ENCODE data around the gene BBX.

Gene BBX

DNA sequence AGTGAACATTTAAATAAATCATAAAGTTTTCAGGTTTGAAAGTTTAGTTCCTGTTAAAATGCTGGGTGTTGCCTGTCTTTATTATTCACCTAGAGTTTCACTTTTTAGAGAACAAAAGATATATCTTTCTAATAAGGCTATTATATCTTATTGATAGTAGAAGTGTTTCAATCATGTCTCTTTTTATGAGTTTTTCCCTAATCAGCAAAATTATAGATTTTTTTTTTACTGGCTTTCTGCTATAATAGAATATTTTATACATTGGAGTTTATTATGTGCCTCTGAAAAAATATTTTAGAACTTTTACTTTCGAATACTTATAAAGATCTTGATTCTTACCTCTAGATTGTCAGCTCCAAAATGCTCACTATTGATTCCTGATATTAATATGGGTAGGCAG, 131.5 kb downstream of the BBX start:
- DNase-seq (ENCODE audit: low spot score), result no peak

GRCh38 chr3:107657971-107658370, 135.2 kb downstream of the BBX start:
- DNase-seq (ENCODE audit: low spot score), result no peak

- DNase-seq (ENCODE audit: low spot score), result peak; percentile 21
Measured at GRCh38 chr3:107660306-107660976, 137.7 kb downstream of the BBX start.

DNA sequence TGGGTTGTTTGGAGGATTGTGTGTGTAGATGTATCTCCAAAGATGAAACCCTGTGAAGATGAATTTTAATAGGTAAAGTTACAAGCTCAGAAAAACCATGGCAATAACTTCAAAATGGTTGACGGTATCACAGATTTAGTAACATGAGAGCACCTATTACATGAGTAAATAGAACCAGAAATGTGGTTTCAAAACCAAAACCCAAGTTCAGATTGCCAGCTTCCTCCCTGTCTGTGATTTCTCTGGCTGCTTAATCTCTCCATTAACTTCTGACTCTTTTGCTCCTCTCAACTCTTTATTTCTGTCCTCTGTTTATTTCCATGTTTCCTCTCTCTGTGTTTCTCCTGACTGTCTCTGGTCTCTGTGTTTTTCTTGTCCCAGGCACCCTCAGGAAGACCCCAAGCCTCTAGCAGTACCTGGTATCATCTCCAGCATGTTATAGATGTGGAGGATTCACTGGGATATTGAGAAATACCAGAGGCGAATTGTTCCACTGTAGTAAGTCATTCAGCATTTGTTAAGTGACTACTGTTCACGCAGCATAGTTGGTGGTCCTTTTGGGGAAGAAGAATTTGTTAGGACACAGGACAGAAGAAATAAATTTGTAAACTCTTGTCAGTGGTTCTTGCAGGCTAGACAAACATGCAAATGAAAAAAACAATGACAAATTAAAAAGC, 138.8 kb downstream of the BBX start:
- DNase-seq (ENCODE audit: low spot score), result no peak

DNA sequence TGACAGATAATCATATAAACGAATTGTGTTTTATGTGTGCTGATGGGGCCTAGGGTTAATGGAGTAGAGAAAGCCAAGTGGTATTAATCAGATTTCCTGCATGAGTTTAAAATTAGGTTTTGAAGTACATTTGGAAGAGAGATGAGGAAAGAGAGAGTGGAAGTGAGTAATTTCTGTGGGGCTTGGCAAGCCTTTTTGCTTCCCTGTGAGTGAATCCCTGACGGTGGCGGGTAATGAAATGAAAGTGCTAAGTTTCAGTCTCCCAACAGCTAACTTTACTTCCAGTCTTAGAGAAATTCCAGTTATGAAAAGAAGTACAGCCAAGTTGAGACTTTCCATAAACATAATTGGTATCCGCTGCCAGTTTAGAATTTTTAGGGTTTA, 139.4 kb downstream of the BBX start:
- no peak for DNase-seq (ENCODE audit: low spot score)

- DNase-seq (ENCODE audit: low spot score), result no peak
Measured at GRCh38 chr3:107662586-107662985, 139.8 kb downstream of the BBX start.

- no peak for DNase-seq (ENCODE audit: low spot score)
Measured at GRCh38 chr3:107663266-107663665, 140.5 kb downstream of the BBX start.

DNA sequence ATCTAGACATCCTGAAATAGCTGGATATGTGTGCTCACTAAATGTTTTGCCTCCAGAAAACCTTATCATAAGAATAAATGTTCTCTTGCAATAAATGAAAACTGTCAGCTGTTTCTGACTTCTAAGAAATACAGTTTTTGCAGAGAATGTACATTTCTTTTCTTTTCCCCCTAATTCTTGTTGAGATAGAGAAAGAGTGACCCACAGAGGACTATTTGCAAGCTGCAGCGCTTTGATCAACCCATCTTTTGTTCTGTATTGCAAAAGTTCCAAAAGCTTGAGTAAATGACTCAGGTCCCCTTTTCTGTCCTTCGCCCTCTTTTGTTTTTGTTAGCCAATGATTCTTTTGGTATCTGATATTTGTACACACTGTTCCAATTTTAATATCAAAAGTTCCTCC, 141.9 kb downstream of the BBX start:
- DNase-seq (ENCODE audit: low spot score), result no peak

DNA sequence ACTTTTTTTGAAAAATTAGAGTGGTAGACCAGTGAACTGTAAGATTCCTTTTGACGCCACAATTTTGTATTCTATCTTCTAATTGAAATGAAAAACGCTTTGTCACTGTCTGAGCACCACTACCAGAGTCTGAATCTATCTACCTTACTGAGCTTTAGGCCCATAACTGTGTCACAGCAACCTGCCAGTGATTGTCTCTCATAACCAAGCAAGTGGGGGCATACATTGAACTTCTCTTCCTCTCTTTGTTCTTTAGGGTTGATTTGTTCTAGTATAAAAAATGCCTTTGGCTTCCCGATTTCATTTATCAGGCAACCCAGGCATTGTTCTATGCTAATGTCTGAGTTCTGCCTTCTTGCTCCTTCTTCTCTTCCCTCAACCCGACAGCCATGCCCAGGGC, 142.6 kb downstream of the BBX start:
- DNase-seq (ENCODE audit: low spot score), result no peak

DNA sequence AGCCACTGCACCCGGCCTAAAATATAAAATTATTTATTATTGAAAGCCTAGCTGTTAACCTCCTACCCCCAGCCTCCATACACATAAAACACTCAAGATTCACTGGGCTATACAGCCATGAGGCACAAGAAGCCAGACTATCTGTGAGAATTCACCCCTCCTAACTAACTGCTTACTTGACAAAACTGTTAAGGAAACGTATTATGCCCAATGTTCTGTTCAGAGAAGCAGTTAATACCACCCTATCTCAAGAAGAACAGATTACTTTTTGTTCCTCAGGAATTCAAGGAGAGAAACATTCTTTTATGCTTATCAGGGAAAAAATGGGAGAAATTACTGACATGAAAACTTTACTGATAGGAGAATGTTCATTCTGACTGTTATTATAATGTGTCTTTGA, 144.1 kb downstream of the BBX start:
- DNase-seq (ENCODE audit: low spot score), result no peak

GRCh38 chr3:107668416-107668815, 145.7 kb downstream of the BBX start:
- no peak for DNase-seq (ENCODE audit: low spot score)

- no peak for DNase-seq (ENCODE audit: low spot score)
Measured at GRCh38 chr3:107668963-107669362, 146.2 kb downstream of the BBX start.

DNA sequence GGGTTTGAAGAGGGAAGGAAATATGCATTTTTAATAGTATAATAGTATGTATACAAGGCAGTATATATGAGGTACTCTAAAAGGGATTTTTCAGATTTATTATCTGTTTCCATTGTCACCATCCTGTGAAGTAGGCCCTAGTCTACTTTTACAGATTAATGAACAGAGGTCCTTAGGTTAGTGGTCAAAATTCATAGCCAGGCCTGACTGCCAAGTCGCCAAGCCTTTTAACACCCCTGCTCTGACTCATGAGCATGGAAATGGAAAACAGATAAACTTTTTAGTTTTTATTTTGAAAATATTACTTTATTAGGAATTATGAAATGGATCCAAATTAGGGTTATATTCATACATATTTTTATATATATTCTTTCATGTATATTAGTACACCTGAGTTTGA, 146.9 kb downstream of the BBX start:
- no peak for DNase-seq (ENCODE audit: low spot score)

DNA sequence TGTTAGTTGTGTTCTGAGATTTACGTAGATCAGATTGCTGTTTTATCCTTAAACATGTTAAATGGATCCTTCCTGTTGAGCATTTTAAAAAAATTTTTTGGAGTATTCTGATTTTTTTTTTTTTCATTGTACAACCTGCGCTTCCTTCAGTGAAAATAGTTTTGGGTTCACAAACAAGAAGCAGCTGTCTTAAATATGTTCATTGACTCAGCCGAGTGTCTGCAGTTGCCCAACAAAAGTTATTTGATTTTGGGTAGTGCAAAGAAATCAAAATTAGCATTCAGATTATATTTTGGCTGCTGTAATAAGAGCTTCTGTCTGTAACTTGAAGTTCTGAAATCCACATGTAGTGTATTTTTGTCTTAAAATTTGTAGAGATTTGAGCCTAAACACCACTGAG, 148.2 kb downstream of the BBX start:
- DNase-seq (ENCODE audit: low spot score), result no peak

- no peak for DNase-seq (ENCODE audit: low spot score)
Measured at GRCh38 chr3:107674371-107674770, 151.6 kb downstream of the BBX start.

DNA sequence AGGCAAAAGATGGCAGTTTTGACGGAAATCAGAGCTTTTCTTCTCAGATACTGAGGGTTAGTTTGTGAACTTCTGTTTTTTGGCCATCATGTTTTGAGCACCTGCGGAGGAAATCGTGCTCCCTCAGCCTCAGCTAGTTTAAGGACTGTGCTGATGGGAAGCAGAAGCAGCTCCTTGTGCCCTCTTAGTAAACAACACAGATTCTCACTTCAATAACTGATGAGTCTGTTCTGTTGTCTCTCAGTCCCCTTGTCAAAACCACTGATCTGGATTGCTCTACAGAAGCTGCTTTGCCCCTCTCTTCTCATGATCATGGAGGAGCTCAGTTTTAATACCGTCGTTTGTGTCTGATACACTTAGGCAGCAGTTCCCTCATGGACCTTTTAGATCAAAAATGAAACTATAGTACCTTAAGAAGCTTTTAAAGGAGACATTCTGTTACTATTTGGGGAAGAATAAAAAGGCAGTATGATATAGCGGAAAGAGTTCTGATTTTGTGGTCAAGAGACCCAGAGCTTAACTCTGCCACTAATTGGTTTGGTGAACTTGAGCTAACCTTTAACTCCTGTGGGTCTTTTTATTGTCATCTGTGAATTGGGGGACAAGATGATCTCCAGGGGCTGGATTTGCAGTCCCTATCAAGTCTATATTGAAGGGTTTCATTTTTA, 152.6 kb downstream of the BBX start:
- no peak for DNase-seq (ENCODE audit: low spot score)

DNA sequence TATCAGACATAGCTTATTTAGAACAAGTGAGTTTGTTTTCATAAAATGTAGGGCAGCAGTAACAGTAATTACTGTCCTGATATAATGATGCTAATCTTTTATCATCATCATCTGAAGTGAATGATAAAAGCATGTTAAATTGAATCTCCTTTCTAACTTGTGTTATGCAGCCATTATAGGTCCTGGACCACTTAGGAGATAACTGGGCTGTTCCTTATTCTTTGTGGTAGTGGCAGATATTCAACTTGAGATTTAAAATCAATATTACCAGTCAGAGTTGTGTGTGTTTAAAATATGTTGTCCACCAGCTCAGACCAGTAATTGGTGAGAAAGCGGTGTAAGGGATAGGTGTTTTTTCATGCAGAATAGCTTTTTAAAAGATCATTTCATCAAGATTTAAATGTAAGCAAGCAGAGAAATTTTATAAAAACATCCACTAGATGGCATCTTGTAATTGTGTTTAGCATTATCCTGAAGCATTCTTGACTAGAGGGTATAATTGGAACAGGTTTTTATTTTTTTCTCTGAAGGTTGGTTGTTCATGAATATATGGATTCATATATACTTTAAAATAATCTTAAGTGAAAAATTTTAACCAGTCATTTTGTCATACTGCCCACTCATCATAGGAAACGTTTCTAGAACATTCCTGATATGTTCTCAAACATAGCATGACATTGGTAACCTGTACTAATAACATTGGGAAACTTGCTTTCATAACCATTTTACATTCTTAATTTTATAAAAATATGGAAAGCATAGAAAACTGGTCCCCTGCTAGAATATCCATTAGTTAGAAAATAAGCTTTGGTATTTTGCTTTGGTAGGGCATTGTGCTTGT, 153.9 kb downstream of the BBX start:
- peak; percentile 28 for DNase-seq (ENCODE audit: low spot score)

DNA sequence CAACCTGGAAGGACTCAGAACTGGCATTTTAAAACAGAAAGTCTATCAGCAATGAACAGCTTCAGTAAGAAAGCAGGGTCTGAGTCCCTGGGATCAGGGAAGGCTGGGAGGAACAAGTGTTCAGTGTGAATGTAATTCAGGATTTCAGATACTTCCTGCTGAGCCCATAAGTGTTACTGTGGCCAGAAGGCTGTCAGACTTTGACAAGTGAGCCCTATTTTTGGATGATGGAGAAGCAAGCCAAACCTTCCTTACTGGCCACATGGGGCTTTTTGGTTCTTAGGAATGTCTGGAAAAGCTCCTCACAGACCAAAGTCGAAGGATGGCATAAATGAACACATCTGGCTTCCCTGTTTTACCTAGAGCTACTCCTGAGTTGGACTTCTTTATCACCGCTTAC, 157.2 kb downstream of the BBX start:
- no peak for DNase-seq (ENCODE audit: low spot score)

DNA sequence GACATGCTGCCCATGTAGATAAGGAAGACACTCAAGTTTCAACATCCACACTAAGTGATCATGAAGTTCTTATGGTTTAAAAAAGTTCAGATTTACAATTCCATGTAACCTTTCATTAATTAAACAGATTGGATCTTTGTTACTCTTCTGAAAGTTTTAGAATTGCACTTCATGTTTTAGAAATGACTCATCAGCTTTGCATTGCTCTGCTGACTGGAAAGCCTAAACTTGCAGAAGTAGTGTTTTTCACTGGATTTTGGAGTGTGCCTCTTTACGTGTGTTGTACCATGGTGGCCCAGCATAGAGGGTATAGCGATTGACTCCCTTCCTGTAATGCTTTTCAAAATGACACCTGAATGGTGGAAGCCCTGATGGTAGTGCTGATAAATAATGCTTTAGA, 157.9 kb downstream of the BBX start:
- no peak for DNase-seq (ENCODE audit: low spot score)

- DNase-seq (ENCODE audit: low spot score), result no peak
Measured at GRCh38 chr3:107681396-107681795, 158.6 kb downstream of the BBX start.

GRCh38 chr3:107682580-107682979, 159.8 kb downstream of the BBX start:
- DNase-seq (ENCODE audit: low spot score), result no peak

- no peak for DNase-seq (ENCODE audit: low spot score)
Measured at GRCh38 chr3:107683447-107683846, 160.7 kb downstream of the BBX start.

Measured in hematopoietic multipotent progenitor cell treated with erythropoietin and hydrocortisone succinate and interleukin-3 and kit ligand, for 17 days (in vitro differentiated cells).